ENCODE results near the gene TMA7B.

- TF ChIP-seq POLR2A (IDR thresholded peaks at IDR 0.05; ENCODE audit: low read depth, low read length): no peak
- TF ChIP-seq POLR2AphosphoS5 (IDR thresholded peaks at IDR 0.05; ENCODE audit: low read depth, low read length): no peak
- TF ChIP-seq TAF1 (IDR thresholded peaks at IDR 0.05; ENCODE audit: borderline replicate concordance, low read depth, low read length): no peak
Observed at GRCh38 chr22:39920134-39920743, 40.0 kb upstream of the TMA7B start.

Measured in GM12892 (cell line).